GM21717 (cell line): ENCODE measurements around the gene FBXL13.
"Not testable (repeated sequence)": the region's sequence is repeated elsewhere in the genome, so short reads cannot be mapped to it uniquely, and the experiment has no call there.

Experiments
- ATAC-seq: cut with Tn5 transposase; IDR thresholded peaks from one replicate; pipeline ENCODE4 v1.9.1; 2021; ENCODE audit warnings: mild to moderate bottlenecking, moderate library complexity; ENCODE audit not compliant: unreplicated experiment

The FBXL13 gene

DNA sequence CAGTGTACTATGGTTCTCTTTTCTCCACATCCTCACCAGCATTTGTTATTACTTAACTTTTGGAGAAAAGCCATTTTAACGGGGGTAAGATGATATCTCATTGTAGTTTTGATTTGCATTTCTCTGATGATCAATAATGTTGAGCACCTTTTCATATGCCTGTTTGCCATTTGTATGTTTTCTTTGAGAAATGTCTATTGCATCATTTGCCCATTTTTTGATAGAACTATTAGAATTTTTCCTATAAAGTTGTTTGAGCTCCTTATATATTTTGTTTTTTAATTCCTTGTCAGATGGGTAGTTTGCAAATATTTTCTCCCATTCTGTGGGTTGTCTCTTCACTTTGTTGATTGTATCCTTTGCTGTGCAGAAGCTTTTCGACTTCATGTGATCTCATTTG lies 172.5 kb downstream of the FBXL13 start:
- not testable (repeated sequence) for ATAC-seq

DNA sequence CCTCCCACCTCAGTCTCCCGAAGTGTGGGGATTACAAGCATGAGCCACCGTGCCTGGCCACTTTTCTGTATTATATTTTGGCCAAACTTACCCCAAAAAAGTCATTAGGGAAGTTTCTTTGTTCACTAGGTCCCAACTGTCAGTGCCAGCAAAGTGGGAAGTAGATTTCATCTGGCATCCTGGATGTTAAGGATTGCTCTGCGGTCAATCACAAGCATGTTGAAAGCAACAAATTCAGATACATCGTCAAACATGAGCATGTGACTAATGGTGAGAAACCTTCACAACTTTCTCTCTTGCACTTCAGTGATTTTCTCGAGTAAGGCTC lies 176.1 kb downstream of the FBXL13 start:
- no peak for ATAC-seq

DNA sequence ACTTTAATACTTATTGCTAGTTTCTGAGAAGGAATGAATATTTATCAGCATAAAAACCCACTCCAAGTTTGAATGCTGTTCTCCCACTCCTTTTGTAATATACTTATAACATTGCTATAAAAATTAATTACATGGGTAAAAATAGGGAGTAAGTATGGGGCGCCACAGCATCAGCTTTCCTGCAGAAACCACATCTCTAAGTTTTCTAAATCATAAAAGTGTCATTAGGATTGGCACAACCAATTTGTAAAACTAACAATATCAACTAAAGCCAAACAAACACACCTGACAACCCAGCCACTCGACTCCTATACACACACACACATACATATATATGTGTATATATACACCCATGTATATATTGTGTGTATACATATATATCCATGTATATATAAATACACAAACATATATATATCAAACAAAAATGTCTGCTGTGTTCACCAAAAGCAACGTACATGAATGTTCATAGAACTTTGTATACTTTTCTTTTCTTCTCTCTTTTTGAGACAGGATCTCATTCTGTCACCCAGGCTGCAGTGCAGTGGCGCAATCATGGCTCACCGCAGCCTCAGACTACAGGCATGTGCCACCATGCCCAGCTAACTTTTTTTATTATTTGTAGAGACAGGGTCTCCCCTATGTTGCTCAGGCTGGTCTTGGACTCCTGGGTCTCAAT lies 176.6 kb downstream of the FBXL13 start:
- no peak for ATAC-seq

DNA sequence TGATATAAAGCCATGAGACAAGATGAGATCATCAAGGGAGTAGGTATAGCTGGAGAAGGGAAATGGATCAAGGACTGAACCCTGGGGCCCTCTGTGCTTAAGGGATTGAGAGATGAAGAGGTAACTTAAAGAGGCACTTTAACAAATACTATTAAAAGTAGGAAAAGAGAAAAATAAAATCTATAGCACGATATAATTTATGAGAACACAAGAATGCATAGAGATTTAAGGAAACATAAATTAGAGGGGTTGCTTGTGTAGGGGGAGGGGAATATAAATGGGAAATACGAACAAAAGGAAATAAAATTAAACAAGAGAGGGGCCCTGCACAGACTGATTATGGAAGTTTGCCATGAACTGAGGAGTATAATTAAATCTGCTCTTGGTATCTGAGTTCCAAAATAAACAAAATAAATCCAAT lies 177.4 kb downstream of the FBXL13 start:
- no peak for ATAC-seq

DNA sequence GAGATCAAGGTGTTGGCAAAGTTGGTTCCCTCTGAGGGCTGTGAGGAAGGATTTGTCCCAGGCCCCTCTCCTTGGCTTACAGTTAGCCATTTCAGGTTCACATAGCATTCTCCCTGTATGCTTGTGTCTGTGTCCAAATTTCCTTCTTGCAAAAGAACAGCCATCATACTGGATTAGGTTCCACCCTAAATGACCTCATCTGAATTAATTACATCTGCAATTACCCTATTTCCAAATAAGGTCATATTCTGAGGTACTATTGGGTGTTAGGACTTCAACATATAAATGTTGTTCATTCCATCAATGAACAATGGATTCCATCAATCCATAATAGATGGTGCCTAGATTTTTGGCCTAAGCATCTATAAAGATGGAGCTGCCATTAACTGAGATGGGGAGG lies 178.0 kb downstream of the FBXL13 start:
- no peak for ATAC-seq

DNA sequence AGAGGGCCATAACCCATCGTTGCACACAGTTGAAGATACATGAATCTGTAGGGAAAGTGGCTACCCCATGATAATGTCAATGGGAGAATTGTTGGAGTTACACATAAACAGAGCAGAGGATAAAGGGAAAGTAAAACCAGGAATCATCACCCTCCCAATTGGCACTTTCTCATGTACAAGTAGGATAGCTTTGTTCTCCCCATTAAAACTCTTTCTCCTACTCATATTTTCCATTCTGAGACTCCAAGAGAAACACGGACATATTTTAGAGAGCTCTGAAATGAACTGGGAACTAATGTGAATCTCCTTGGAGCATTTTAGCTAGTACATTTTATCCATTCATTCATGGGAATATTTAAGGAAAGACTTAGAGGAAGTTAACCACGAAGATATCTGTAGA lies 179.0 kb downstream of the FBXL13 start:
- no peak for ATAC-seq

DNA sequence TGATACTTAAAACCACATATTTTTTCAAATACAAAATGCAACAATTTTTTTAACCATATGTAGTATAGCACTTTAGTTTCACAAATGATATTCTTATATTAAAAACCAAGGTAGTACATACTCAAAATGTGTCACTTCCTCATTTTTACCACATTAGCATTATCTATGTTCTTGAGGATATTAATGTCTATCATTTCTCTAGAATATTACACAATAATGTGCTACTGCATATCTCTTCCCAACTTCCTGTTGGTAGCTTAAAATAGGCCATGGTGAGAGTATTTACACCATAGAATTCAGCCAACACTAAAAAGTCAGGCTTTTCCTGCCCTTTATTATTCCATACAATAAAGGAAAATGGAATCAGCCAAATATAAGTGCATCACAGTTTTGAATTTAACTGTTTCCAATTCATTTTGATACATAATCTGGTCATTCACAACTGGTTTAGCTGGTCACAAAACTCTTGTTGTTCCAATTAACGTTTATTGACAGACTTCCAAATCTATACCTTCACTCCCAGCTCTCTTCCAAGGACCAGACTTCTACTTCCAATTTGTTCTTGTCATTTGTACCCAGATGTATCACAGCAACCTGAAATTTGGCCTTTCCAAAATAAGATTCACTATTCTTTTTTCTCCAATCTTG lies 181.8 kb downstream of the FBXL13 start:
- no peak for ATAC-seq

DNA sequence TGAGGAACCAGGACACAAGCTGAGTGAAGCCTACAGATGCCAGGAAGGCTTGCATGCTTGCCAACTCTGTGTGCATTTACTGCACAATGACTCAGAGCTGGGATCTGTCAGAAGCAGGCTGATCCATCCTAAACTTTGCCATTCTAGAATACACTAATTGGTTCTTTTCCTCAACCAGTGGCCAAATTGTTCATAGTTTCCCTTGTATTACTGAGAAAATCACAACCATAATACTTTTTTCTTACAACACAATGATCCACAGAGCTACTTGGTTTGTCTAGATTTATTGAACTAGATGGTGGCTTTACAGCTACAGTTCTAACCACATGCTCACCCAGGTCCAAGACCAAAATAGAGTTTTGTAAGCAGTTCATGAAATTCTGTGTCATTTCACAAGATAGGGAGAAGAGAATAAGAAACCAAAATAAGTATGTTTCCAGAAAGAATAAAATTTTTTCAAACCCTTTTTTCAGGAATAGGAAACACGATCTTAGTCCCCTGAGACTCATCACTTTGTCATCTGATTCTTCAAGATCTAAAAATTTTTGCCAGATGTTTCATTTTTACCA lies 182.8 kb downstream of the FBXL13 start:
- ATAC-seq: no peak

DNA sequence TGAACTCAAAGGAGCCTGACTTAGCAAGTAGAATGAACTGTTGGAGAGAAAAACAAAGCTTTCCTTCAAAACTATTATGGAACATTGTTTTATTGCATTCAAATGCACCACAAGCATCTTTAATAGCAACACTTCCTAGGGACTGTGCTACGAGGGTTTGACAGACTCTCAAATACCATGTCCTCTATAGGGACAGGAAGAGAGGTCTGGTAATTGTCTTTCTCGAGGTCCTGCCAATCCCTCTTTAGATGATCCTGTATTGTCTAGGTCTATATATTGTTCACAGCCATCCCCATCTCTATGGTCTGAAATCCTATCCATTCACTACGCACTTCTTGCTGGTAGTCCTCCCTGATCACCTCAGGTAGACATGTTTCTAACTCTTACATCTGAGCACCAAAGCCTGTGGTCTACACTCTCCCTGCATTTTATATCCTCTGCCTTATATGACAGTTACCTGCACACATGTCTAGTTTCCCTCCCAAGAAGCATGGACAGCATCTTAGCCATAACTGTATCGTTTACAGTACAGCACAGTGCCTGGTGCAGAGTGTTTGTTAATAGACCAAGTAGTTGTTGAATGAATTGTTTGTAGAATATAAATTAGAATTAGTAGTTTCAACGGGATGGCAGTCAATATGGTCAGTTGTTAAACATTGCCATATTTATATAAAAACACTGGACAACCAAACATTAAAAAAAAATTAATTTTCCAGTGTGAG lies 183.5 kb downstream of the FBXL13 start:
- ATAC-seq: no peak

DNA sequence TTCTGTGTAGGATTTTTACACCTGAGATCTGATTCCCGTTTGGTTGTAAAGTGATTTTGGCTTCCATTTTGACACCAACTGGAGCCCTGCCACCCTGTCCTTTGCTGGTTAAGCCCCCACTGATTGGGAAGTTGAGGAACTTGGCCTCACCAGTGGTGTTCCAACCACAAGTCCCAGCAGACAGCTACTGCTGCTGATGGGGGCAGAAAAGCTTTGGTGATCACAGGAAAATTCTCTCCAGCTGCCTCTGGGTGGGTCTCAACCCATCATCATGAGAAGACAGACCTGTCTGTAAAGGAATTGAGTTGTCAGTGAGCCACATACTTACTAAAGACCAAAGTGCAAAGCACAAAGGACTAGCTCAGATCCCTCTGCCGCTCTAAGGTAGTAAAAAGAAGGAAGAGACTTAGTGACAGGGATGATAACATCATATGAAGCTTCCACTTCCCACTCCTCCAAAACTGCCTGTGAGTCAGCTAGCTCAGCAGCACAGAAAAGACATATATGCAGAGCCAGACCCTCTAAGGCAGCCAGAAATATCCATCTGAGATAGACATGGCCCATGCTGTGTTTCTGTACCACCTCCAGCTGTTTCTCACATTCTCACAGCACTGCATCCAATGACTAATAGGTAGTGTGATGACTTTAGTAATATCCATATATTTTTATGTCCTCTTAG lies 184.2 kb downstream of the FBXL13 start:
- ATAC-seq: no peak

DNA sequence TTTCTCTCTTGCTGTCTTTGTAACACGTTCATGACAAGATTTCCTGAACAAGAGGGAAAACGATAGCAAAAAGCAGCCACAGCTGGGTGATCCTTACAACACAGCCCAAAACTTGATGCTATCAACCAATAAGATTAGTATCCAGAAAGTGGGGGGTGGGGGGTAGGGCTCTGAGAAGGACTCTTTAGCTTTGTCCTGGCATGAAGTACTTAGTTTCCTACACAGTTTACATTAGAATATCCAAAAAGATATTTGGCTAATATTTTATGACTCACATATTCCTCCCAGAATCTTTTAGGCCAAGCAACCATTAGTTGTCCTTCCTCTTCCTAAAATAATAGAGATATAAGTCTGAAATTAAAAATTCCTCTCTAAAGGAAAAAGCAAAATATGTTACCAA lies 184.7 kb downstream of the FBXL13 start:
- no peak for ATAC-seq

DNA sequence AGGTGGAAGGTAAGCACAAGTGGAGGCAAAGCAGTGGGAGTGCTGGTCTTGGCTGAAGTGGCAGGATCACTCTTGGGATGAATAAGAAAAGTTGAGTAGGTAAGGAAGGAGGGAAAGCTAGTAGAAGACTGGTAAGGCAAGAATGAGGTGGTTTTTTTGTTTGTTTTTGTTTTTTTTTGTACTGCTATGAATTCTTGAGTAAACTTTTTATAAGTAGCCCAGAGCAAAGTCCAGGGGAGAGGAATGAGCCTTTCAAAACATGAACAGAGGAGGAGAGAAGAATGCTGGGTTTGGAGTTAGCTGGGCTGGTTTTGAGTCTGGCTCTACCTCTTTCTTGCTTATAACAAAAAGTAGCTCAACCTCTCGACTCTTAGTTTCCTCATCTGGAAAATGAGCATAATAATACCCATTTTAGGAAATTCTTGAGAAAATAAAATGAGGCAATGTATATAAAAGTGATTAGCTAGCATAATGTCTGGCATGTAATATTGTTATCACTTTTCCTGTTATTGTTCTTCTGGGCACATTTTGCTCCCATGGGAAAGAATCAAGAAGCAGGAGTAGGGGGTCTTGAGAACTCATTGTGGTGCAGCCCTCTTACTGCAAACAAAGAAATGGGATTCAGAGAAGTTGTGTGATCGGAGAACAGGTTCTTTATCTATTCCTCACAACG lies 185.9 kb downstream of the FBXL13 start:
- no peak for ATAC-seq

DNA sequence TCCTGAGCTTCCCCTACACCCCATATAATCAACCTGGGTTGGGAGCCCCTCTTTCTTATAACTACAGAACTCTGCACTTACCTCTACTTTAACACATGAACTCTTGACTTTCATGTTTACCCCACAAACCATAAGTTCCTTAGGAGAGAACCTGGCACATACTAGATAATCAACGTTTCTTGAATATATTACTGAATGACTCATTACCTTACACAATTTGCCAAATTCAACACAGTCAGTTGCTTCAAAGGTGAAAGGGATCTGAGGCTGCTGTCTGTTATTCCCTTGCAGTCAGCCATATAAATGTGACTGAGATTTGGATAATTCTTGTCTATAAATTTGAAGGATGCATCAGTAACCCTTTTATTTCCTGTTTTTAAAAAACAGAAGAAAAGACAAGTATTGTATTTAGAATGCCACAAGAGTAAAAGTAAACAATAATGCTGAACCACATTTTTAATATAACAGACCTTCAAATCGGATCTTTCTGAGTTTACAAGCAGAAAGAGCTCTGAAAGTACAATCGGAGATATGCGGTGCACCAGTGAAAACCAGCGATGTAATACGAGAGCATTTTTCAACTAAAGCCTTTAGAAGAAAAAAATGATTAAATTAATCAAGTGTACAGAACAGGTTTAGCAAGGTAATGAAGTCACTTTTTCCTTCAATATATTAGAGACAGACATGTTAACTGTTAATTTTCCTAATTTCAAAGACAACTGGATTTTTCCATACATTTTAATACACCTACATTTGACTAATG lies 191.3 kb downstream of the FBXL13 start:
- no peak for ATAC-seq

DNA sequence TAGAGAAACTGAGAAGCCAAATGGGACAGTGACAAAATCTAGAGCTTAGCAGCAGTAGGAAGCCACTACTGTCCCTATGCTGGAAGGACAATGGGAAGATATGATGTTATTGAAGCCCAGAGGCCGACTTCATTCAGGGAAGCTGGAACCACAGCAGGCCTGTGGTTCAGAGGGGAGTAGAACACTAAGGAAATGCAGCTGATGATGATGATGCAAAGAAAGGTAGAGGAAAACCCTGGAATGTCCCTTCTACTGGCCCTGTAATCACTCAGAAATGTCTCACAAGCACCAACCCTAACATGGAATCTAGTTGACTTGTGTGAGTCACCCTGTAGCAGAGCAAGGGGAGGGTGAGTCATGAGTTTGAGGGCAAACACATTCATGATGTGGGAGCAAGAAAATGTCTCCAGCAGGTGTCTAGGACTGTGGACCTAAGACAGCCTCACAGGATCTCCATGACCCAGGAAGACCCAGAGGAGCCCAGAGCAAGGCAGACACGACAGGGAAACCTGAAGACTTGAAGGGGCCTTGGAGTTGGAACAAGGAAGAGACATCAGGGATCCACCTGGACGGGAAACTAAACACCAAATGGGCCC lies 198.8 kb downstream of the FBXL13 start:
- no peak for ATAC-seq

DNA sequence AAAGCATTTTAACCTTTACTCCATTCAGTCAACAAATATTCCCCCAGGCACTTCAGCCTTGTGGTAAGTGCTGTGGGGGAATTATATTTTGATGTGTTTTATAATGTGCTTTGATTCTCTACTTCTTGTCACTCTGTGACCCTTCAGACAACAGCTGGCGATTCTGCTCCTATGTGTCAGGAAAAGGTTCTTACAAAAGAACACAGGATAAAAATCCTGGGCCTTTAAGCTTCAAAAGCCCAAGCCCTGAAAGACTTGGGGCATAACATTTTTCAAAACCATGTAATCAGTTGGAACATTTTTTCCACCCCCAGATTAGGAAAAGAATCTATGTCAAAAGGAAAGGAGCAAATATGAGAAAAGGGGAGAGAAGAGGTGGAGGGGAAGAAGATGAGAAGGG lies 199.6 kb downstream of the FBXL13 start:
- ATAC-seq: no peak

DNA sequence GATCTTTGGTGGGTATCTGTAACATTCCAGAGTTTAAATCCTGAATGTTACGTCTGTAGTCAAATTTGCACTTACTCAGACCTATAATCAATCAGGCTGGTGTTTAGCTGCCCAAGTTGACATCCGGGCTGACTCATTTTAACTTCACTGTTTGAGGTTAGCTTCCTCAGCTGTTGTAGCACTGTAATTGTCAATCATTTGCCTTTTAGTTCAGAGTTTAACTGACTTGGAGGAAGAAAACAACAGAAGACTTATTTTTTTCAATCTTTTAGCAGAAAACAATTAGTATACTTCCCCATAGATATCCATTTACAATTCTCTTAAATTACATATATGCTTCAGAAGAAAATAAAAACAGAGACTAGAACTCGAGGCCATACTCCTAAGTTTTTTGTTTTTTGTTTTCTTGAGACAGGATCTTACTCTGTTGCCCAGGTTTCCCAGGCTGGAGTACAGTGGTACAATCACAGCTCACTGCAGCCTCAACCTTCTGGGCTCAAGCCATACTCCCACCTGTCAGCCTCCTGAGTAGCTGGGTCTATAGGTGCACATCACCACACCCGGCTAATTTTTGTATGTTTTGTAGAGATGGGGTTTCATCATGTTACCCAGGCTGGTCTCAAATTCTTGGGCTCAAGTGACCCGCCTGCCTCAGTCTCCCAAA lies 200.3 kb downstream of the FBXL13 start:
- peak; percentile 95 for ATAC-seq

DNA sequence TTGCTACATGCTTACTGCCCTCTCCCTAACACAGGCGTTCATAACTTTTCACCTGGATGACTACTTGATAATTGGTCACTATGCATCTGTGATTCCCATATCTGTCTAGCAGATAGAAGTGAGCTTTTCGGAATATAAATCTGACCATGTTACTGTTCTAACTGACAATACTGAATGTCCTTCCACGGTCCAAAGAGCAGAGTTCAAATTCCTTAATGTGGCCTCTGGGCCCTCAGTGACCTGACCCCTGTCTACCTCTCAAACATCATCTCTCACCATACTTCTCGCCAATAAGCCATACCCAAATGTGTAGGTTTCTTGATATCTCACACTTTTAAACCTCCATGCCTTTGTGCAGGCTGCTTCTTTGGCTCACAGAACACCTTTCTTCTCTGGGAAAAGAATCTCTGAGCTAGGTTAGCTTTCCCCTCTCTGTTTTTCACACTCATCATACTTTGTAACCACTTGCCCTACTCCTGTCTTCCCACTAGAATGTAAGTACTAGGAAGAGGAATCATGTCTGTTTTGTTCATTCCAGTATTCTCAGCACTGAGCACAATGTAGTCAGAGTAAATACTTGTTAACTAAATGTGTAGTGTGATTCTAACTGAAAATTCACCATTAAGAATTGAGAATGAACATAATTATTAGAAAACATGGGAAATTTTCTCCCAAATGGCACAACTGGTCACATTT lies 201.0 kb downstream of the FBXL13 start:
- ATAC-seq: peak; percentile 20

DNA sequence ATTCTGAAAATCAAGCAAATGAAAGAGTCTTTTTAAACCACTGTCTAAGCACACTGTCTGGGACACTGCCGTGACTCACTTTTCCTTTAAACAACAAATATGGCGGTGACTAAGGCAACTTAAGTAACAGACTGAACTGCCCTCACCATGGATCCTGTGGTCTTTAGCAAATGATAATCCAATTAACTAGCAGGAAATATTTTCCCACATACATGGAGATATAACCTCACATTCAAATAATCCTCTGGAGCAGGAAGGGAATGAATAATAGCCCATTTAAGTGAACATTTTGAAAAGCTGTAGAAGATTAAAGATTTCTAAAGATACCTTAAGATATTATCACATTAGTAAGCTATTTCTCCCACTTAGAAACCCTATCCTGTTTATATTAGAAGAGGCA lies 202.1 kb downstream of the FBXL13 start:
- no peak for ATAC-seq

DNA sequence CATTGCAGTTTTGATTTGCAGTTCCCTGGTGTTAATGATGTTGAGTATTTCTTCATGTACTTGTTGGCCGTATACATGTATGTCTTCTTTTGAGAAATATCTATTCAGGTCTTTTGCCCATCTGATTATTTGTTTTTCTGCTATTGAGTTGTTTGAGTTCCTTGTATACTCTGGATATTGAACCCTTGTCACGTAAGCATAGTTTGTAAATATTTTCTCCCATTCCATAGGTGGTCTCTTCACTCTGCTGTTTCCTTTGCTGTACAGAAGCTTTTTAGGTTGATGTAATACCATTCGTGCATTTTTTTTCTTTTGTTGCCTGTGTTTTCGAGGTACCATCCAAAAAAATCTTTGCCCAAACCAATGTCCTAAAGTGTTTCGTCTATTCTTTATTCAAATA lies 205.4 kb downstream of the FBXL13 start:
- ATAC-seq: no peak
